NCI-H2029 (cell line): ENCODE data around the gene MSANTD2.

Source experiments
- DNase-seq: peaks from one replicate; lab custom pipeline; 2025; lab: John Stamatoyannopoulos, UW

Gene MSANTD2

DNA sequence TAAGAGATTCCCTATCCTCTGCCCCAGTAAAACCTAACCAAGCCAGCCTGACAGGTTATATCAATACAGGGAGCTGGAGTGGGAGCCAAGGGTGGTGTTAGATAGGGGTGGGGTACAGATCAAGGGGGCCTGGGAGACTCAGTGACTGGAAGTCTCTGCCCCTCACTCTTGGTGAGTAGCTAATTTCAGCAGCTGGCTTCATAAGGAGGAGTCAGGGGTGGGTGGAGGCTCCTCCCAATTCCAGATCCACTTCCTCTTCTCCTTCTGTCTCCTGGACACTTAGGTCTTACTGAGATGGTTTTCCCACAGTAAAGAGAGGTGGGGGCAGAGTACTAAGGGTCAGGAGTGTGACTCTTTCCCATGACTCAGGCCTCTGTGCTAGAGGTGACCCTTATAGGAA lies 47.0 kb downstream of the MSANTD2 start:
- DNase-seq, result no peak

DNA sequence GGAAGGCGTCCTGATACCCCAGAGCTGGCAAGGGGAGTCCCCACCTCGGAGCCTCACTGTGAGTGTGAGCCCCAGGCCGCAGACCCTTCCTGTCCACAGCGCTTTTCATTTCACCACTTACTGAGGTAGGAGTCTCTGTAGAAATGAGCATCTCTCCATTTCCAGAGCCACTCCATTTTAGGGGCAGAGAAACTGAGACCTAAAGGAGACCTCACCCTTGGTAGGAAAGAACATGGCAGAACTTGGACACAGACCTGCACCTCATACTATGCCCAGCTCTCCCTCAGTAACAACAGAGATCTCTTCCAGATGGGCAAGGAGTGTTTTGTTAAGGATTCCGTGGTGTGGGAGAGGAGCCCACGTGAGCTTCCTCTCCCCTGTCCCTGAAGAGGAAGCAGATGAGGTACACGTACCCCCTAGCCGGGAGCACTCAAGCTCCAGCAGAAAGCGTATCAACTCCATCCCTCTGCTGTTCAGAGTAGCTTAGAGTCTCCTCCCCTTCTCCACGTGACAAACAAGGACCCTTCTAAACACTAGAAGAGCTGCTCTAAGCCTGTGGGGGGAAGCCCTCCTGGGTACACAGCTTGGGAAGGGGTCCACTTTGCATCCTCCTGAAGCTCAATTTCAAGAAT lies 47.6 kb downstream of the MSANTD2 start:
- no peak for DNase-seq

DNA sequence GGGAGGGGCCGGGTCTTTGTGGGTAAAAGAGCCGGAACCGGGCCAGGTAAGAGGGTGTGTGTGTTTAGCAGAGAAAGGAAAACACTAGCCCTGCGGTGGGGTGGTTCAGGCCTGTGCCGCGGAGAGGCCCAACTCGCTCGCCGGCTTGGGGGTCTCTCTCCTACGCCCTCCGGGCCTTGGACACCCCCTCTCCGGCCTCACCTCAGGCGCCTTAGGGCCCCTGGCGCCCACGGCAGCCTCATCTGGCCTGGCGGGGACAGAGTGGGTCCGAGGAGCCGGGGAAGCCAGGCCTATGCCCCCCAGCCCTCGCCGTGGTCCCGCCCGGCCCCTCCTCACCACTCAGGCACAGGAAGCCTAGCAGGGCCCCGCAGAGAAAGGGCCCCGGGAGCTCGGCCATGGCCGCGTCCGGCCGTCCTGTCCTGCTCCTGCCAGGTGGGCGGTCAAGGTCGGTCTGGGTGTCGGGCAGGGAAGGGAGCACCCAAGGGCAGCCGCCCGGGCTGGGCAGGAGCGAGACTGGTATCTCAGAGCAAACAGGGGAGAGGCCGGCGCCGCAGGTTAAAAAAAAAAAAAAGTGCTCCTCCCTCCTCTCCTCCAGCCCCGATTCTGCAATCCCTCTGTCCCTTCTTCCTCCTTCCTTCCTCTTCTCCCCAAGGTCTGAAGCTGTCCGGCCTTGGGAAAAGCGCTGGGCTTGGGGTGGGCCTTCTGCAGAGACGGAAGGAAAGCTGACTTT lies 48.3 kb downstream of the MSANTD2 start, which contains the start of gene VSIG2:
Gene VSIG2 (minus strand): TSS at position 515 of the 730 bp plus-strand sequence. CDS start 118 bp downstream, at position 397.
- DNase-seq, result no peak

DNA sequence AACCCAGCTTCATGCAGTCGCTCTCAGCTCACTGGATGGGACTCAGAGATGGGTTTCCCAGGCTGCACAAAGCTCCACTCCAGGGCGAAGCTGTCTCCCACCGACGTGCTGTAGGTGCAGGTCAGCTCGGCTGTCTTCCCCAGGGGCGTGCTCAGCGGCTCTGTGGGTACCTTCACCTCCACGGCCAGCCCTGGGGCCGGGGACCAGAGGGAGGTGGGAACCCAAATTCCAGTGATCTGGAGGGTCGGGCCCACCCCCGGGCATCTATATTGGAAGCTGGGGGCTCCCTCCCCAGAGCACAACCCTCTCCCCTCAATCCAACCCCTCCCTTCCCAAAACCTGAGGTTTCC lies 48.8 kb downstream of the MSANTD2 start:
- no peak for DNase-seq

DNA sequence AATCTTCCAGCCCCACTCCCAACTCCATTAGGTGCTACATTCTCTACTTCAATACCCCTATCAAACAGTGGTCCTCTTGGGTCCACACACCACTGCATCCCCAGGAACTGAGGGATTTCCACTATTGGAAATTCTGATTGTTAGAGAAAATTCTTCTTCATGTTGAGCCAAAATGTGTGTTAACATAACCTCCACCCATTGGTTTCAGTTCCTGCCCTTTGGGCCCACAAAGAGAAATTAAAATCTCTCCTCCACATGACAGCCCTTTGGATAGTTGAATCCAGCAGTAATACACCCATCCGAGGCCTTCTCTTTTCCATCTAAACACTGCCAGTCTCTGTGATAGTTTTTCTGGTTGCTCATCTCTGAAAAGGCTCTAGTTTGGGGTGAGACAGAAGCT lies 50.3 kb downstream of the MSANTD2 start:
- no peak for DNase-seq

DNA sequence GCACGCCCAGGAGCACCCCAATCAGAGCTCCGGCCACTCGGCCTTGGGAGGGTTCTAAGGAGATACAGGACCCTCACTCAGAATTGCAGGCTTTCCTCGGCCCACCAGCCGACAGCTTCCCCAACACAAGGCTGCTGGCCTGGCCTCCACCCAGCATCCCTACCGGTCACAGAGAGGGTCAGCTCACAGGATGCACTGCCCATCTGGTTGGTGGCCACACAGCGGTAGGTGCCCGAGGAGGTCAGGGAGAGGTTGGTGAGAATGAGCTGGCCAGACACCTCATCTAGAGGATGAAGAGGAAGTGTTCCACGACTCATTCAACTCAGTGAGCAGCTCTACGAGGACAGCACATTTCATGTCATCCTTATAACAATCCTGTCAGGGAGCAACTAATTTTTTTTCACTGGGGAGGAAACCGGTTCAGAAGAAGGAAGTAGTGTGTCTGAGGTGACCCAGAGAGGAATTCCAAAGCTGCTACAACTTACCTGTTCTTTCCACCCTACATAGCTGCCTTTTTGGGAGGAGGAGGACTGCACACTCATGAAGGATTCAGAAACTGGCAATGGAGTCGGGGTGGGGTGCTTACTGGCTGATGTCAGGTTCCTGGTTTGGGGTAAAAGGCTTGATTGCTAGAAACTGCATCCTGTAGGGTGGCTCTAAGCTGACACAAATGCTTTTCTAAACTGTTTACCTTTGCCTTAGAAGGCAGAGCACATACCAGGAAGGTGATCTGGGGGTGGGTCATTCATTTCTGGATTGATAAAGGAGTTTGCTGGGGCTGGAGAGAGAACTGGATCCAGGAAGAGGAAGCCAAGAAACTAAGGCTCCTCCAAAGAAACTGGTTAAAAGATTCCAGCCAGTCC lies 51.5 kb downstream of the MSANTD2 start:
- DNase-seq, result no peak

DNA sequence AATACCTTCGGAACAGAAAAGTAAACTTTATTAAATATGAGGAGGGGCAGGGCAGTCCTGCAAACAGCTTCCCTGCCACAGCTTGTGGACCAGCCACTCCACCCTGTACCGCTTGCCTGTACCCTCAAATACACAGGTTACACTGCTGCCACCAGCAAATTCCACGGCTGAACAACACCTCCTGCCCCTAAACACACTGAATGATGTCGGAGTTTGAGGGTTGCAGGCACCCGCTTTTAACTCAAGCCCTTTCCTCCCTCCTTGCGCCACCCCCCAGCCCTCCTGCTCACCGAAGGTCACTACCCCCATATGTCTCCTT lies 52.1 kb downstream of the MSANTD2 start:
- DNase-seq, result no peak

DNA sequence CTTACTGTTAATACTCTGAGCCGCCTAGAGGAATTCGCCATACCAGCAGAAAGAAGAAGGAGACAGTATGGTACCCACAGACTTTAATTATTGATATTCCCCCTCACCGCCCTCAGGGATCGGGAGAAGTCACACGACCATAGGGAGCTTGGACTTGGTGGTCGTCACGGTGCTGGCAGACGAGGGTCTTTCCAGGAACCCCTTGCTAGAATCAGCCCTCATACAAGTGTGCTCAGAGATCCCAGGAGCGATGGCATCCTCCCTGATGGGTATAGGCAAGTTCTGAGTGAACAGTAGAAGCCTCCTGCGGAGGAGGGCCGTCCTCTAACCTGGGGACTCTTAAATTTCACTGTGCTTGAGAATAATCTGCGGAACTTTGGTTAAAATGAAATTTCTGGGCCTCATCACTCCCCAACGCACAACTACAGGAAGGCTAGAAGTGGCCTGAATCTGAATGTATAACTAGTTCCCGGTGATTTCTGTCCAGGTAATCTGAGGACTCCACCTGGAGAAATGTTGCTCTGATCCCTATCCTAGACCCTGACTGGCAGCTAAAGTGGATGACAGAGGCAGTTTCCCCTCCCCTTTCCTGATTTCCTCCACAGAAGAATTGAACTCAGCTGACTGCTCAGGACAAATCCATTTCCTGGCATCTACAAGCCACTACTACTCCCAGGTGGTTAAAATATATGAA lies 52.7 kb downstream of the MSANTD2 start:
- no peak for DNase-seq

DNA sequence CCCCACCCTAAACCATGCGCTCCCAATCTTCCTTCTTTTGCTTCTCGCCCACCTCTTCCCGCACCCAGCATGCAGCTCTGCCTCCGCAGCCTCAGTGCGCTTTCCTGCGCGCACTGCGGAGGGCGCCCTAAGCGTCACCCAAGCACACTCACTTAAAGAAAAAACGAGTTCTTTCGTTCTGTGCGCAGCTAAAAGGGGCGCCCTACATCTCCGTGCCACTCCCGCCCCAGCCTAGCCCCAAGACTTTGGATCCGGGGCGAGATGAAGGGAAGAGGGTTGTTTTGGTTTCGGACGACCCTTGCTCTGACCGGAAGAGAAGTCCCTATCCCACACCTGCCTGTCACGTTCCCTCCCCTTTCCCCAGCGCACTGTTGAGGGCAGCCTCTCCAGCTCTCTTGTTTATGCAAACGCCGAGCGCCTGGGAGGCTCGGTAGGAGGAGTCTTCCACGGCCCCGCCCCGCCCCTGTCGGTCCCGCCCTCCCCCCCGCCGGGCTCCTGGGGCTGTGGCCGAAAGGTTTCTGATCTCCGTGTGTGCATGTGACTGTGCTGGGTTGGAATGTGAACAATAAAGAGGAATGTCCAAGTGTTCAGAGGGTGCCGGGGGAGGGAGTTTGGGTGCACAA lies 53.5 kb downstream of the MSANTD2 start:
- peak; percentile 65 for DNase-seq

DNA sequence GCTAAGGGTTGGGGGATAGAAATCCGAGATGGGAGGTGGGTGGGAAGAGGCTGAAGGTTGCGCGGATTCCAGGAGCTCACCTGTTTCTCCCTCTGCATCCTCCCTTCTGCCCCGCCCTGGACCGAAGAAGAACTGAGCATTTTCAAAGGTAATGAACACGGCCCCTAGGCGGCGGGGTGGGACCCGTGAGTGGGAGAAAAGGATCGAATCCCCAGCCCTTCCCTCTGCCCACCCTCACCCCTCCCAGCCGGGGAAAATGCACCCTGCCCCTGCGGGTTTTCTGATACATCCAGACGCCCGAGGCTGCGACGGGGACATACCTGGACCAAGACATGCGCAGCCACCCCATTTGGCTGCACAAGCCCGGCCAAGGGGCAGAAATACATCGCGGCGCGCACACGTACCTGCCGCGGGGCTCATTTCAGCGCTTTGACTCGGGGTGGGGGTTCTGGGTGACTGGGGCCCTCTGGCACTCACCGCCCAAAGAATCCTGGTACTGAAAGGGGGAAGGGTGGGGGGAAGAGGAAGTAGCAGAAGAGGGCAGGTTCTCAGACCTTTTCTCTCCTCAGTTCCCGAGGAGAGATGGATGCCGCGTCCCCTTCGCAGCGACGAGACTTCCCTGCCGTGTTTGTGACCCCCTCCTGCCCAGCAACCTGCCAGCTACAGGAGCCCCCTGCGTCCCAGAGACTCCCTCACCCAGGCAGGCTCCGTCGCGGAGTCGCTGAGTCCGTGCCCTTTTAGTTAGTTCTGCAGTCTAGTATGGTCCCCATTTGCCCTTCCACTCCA lies 54.2 kb downstream of the MSANTD2 start:
- DNase-seq, result no peak

DNA sequence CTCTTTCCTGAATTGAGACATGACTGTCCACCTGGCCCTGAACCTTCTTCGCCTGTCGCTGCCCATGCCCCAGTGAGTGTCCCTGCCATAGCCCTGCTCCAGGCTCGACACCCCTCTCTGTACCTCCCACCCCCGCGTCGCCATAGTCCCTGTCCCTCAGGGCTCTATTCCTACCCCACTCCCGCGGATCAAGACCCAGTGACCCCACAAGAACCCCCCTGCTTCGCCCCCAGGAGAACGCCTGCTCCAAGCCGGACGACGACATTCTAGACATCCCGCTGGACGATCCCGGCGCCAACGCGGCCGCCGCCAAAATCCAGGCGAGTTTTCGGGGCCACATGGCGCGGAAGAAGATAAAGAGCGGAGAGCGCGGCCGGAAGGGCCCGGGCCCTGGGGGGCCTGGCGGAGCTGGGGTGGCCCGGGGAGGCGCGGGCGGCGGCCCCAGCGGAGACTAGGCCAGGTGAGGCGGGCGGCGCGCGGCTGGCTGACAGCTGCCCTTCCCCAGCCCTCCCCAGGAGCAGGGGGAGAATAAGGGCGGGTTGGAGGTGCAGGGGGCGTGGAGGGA lies 54.9 kb downstream of the MSANTD2 start:
- DNase-seq, result no peak

DNA sequence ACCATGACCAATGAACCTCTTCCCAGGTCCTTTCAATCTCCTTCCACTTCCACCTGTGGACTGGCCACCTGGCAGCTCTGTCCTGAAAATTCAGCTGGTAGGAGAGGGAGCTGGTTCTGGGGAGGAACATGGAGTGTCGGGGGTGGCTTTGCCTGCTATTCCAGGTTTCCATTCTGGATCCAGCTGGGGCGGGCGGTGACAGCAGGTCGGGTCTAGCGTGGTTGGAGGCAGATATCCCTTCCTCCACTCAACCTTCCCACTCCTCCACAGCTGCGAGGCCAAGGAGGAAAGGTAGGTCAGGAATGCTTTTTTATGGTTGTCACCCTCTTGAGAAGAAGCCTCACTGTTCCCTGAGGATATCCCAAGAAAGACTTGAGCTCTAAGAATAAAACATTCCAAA lies 57.2 kb downstream of the MSANTD2 start:
- DNase-seq, result no peak

DNA sequence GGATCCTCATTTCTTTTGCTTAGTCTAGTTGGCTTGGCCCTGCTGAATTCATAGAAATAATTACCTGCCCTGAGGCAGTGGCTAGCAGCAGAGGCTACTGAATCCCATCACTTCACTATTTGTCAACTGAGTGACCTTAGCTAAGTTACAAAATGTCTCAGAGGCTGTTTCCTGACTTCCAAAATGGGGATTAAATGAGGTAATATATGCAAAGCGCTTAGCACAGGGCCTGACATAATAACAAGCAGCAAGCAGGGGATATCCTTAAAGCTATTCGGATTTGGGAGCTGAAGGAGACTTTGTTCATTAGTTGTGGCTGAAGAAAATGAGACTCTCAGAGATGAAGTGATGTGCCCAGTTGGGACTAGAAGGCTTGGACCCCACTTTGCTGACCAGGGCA lies 57.7 kb downstream of the MSANTD2 start:
- DNase-seq, result no peak

DNA sequence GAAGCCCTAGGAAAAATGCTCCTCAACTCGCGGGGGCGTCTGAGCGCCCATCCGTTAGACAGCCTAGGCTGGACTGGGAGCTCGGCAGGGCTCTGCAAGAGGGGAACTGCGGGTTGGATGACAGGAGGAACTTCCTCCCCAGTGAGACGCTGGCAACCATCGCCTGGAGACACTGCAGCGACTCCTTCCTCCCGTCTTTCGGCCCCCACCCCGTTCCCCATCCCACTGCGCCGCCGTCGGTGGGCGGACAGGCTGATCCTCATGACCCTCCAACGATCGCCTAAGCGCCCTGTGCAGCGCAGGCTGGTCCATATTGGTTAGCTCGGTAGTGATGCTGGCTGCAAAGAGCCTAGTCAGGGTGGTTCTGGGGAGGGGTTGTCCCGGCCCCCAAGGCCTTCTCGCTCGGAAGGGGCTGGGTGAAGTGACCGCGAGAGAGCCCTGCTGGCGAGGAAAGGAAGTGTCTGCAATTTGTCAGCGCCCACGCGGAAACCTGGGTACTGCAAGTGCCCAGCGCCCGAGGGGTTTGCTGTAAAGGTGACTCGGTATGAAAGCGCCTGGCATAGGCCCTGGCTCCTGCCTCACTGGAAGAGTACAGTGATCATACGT lies 59.8 kb downstream of the MSANTD2 start:
- DNase-seq, result no peak

DNA sequence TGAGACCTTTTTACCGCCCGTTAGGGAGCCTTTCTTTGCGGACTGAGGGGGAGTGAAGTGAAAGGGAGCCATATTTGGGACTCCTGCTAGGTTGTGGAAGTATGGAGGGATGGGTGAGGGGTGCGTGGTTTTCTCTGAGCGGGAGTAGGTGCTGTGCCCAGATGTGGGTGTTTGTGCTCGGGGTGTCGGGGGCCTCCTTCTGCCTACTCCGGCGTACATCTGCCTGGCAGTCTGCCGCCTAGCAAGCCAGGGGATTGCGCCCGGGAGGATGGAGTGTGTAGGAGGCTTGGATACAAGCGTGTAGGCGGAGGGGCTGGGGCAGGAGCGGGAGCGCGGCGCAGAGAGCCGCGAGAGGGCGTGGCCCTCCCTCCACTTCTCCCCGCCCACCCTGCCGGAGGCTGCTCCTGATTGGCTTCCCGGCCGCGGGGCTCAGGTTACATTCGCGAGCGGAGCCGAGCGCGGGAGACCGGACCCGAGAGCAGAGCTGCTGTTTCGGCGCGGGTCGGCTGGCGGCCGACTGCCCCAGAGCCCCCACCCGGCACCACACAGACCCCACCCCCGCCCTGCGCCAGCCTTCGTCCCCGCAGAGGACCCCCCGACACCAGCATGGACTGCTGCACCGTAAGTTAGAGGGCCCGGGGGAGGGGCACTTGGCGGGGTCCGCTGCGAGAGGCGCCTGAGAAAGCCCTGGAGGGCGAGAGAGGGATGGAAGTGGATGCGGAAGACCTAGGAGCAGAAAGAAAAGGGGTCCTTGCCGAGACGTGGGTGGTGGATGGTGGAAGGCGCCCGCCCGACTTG lies 60.5 kb downstream of the MSANTD2 start, which contains the start of gene NRGN:
Gene NRGN (plus strand): TSS at position 464 of the 798 bp plus-strand sequence. CDS start 143 bp downstream, at position 607.
- peak; percentile 87 for DNase-seq

DNA sequence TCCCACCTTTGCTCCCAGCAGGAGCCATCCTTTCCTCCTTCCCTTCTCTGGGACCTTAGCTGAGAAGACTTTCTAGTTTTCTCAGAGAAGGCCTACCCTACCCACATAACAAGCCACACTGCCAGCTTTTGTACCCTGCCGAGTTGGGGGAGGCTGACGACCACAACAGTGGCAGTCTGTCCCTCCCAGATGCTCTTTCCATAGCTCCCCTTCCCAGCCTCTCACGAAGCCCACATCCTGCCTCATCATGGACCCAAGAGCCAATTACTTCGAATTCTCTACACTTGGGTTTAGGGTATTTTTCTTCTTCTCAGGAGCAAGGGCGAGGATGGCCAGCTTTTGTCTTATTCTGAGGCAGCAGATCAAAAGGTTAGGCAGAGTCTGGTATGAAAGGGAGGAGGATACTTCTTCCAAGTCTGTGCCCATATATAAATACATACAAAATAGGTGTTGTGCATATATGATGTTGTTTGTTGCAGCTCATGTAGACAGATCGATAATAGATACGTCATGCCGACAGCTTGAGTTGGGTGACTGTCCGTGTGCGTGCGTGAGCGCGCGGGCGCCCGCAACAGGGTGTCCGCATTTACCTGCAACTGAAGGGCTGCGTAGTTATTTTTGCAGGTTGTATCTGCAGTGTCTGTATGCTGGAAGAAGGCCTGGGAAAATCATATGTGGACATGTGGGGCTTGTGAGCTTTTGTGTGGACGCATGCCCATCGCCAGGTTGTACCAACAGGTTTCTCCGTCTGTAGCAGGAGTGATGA lies 61.3 kb downstream of the MSANTD2 start:
- no peak for DNase-seq

DNA sequence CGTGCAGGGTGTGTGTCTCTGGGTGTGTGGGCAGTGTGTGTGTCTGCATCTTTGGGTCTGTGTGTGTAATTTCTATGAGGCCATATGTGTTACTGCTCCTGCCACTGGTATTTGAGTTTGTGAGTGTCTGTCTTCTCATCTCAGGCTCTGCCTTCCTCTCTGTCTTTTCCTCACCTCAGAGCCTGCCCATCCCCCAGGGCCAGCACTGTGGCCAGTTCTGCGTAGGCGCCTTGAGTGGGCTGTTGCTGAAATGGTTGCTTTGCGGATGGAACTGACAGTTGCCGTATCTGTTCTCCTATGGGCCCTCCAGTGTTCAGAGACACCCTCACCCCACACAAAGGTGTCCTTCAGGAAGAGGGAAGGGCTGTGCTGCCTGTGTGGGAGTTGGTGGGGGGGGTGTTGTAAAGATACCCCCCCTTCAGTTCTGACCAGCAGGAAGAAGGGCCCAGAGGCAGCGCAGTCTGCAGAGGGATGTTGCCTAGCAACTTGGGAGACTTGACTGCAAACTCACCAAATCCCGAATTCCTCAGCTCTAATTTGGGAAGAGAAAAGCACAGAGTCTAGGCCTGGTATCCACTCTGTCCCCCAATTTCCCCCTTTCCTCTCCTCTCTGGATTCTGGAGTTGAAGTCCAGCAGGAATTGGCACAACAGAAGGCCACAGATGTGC lies 62.4 kb downstream of the MSANTD2 start:
- DNase-seq, result no peak

DNA sequence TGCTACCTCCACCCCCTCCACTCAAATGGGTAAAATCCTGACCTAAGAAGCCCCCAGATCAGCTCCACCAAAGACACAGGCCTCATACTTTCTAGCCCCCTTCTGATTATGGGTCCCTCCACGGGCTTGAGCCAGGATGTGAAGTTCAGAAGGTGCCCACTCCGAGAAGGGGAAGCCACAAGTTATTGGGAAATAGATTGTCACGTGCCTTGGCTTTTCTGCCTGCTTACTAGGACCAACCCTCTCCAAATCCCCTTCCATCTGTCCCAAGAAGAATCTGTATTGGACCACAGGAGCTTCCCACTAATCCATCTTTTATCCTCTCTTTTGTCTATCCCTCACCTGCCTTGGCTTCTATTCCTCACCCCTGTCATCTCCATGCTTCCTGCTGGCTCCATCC lies 63.5 kb downstream of the MSANTD2 start:
- DNase-seq, result no peak
